Measurements from ENCODE around the gene POLG.

The POLG gene

GRCh38 chr15:89334510-89335297 lies at the start of gene POLG:
Gene POLG, minus strand, starts transcription at chr15:89334824. Its CDS starts 1,070 bp downstream, at chr15:89333754.
- H3K4me3 ChIP-seq (ENCODE audit: low read depth, low read length): peak within 1 kb of the TSS; percentile 95
- ChIA-PET POLR2A (interaction anchor here (0.6 to 3.2 kb wide), 17 partner anchors 8 to 559 kb away, joined by 3 to 21 read pairs (median 4); partner anchors contain the start of genes AP3S2, FANCI and TICRR), CTCF (interaction anchor here (1.2 to 2.2 kb wide), 3 partner anchors 42 to 157 kb away, joined by 3 to 5 read pairs (median 3); no protein-coding TSS in a partner anchor)
- H3K27ac ChIP-seq (ENCODE audit: extremely low read depth, low read depth, low read length): peak within 1 kb of the TSS; percentile 62
- H3K9me3 ChIP-seq (ENCODE audit: control insufficient read depth, insufficient read depth, low read depth, low read length): no peaks in the 10 kb centered on the region
- peaks cover 10% of the 10 kb centered on the region for H3K4me1 ChIP-seq (ENCODE audit: control insufficient read depth, insufficient read depth, low read length)
- peaks cover 21 to 40% of the 10 kb centered on the region in 2 experiments for H3K36me3 ChIP-seq (ENCODE audit: control insufficient read depth in 2 of 2, insufficient read depth in 1 of 2, low read length in 2 of 2)
- TF ChIP-seq ZFP41 (tag by site-specific recombination; IDR thresholded peaks at IDR 0.05; ENCODE audit: borderline replicate concordance): 0 out of 2 replicates have a peak, but pooled peaks have one; percentile 33
- TF ChIP-seq, protein P1, sequence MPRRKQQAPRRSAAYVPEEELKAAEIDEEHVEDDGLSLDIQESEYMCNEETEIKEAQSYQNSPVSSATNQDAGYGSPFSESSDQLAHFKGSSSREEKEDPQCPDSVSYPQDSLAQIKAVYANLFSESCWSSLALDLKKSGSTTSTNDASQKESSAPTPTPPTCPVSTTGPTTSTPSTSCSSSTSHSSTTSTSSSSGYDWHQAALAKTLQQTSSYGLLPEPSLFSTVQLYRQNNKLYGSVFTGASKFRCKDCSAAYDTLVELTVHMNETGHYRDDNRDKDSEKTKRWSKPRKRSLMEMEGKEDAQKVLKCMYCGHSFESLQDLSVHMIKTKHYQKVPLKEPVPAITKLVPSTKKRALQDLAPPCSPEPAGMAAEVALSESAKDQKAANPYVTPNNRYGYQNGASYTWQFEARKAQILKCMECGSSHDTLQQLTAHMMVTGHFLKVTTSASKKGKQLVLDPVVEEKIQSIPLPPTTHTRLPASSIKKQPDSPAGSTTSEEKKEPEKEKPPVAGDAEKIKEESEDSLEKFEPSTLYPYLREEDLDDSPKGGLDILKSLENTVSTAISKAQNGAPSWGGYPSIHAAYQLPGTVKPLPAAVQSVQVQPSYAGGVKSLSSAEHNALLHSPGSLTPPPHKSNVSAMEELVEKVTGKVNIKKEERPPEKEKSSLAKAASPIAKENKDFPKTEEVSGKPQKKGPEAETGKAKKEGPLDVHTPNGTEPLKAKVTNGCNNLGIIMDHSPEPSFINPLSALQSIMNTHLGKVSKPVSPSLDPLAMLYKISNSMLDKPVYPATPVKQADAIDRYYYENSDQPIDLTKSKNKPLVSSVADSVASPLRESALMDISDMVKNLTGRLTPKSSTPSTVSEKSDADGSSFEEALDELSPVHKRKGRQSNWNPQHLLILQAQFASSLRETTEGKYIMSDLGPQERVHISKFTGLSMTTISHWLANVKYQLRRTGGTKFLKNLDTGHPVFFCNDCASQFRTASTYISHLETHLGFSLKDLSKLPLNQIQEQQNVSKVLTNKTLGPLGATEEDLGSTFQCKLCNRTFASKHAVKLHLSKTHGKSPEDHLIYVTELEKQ (tag by site-specific recombination; IDR thresholded peaks at IDR 0.05; ENCODE audit: borderline replicate concordance): peak; percentile 81; the same call in 1 of the 2 replicates
- TF ChIP-seq, protein P2, sequence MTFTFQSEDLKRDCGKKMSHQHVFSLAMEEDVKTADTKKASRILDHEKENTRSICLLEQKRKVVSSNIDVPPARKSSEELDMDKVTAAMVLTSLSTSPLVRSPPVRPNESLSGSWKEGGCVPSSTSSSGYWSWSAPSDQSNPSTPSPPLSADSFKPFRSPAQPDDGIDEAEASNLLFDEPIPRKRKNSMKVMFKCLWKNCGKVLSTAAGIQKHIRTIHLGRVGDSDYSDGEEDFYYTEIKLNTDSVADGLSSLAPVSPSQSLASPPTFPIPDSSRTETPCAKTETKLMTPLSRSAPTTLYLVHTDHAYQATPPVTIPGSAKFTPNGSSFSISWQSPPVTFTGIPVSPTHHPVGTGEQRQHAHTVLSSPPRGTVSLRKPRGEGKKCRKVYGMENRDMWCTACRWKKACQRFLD (tag by site-specific recombination; IDR thresholded peaks at IDR 0.05): no peak
- no peak for TF ChIP-seq ZNF571 (tag by site-specific recombination; IDR thresholded peaks at IDR 0.05)
- TF ChIP-seq KLF10 (tag by site-specific recombination; IDR thresholded peaks at IDR 0.05): peak; percentile 87
- no peak for TF ChIP-seq ZNF132 (tag by site-specific recombination; IDR thresholded peaks at IDR 0.05; ENCODE audit: borderline replicate concordance)
- no peak for TF ChIP-seq ZBTB49 (tag by site-specific recombination; IDR thresholded peaks at IDR 0.05; ENCODE audit: low read depth)
- no peak for TF ChIP-seq ZSCAN16 (tag by site-specific recombination; IDR thresholded peaks at IDR 0.05)
- no peak for TF ChIP-seq ZNF214 (tag by site-specific recombination; IDR thresholded peaks at IDR 0.05; ENCODE audit: borderline replicate concordance)
- TF ChIP-seq ZBTB21 (tag by site-specific recombination; IDR thresholded peaks at IDR 0.05): peak; percentile 86
- TF ChIP-seq ZNF580 (tag by site-specific recombination; IDR thresholded peaks at IDR 0.05): peak; percentile 98
- no peak; the same call in 1 of the 2 replicates for TF ChIP-seq ZNF341 (tag by site-specific recombination; IDR thresholded peaks at IDR 0.05; ENCODE audit: low read depth)
- TF ChIP-seq ZNF350 (tag by site-specific recombination; IDR thresholded peaks at IDR 0.05): no peak
- TF ChIP-seq ZNF560 (tag by site-specific recombination; IDR thresholded peaks at IDR 0.05; ENCODE audit: borderline replicate concordance): no peak
- no peak for TF ChIP-seq ZNF701 (tag by site-specific recombination; IDR thresholded peaks at IDR 0.05)
- no peak; the same call in 1 of the 2 replicates for TF ChIP-seq GLI2 (tag by site-specific recombination; IDR thresholded peaks at IDR 0.05; ENCODE audit: borderline replicate concordance, low read depth)
- TF ChIP-seq, protein P3, sequence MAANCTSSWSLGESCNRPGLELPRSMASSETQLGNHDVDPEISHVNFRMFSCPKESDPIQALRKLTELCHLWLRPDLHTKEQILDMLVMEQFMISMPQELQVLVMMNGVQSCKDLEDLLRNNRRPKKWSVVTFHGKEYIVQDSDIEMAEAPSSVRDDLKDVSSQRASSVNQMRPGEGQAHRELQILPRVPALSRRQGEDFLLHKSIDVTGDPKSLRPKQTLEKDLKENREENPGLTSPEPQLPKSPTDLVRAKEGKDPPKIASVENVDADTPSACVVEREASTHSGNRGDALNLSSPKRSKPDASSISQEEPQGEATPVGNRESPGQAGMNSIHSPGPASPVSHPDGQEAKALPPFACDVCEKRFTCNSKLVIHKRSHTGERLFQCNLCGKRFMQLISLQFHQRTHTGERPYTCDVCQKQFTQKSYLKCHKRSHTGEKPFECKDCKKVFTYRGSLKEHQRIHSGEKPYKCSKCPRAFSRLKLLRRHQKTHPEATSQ (tag by site-specific recombination; IDR thresholded peaks at IDR 0.05): peak; percentile 70; the same call in 1 of the 2 replicates
- TF ChIP-seq ZNF777 (tag by site-specific recombination; IDR thresholded peaks at IDR 0.05; ENCODE audit: borderline replicate concordance): peak; percentile 99
- peak; percentile 80 for TF ChIP-seq ZNF184 (tag by site-specific recombination; IDR thresholded peaks at IDR 0.05)
- TF ChIP-seq PRDM4 (tag by site-specific recombination; IDR thresholded peaks at IDR 0.05): no peak
- TF ChIP-seq FEZF1 (tag by site-specific recombination; IDR thresholded peaks at IDR 0.05): peak; percentile 33; the same call in 1 of the 2 replicates
- TF ChIP-seq, protein P4, sequence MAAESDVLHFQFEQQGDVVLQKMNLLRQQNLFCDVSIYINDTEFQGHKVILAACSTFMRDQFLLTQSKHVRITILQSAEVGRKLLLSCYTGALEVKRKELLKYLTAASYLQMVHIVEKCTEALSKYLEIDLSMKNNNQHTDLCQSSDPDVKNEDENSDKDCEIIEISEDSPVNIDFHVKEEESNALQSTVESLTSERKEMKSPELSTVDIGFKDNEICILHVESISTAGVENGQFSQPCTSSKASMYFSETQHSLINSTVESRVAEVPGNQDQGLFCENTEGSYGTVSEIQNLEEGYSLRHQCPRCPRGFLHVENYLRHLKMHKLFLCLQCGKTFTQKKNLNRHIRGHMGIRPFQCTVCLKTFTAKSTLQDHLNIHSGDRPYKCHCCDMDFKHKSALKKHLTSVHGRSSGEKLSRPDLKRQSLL (tag by site-specific recombination; IDR thresholded peaks at IDR 0.05): peak; percentile 13; the same call in 1 of the 2 replicates
- peak; percentile 67 for TF ChIP-seq ZIC2 (tag by site-specific recombination; IDR thresholded peaks at IDR 0.05)
